Transverse colon (tissue), 4 donors: ENCODE results near the gene GNAI1. TPM values are rescaled to one million over a fixed set of nuclear protein-coding genes. Genes with fewer than 3 reads are reported as not detected.

Experiments used
- DNase-seq: peaks from one replicate; pipeline ENCODE4 v3.0.0-alpha.2; 2019
- H3K27ac ChIP-seq, 4 donors: fragments of 200-600 bp; sonication (generic); 2 replicates each; pipeline ENCODE4 v1.5.1; 2016 to 2018; ENCODE audit warnings: inconsistent platforms in 4 of 4
- H3K27me3 ChIP-seq: fragments of 200-600 bp; sonication (generic); 2 replicates; pipeline ENCODE4 v1.5.1; 2017; ENCODE audit warnings: inconsistent platforms
- H3K36me3 ChIP-seq, 4 donors: fragments of 200-600 bp; sonication (generic); 2 replicates each; pipeline ENCODE4 v1.5.1; 2017 to 2019; ENCODE audit warnings: inconsistent platforms in 4 of 4
- H3K4me1 ChIP-seq, 4 donors: fragments of 200-600 bp; sonication (generic); 2 replicates each; pipeline ENCODE4 v1.5.1; 2017 to 2020; ENCODE audit warnings: inconsistent platforms in 4 of 4
- H3K4me3 ChIP-seq, 4 donors: fragments of 200-600 bp; sonication (generic); 1 replicate in 1 of 4; 2 replicates in 3 of 4; pipeline versions ENCODE4 v1.5.1 to v1.6.1; 2017 to 2019; ENCODE audit warnings: inconsistent platforms in 4 of 4
- H3K9me3 ChIP-seq, 2 donors: fragments of 200-600 bp; sonication (generic); 2 replicates each; pipeline ENCODE4 v1.5.1; 2017 to 2019; ENCODE audit warnings: inconsistent platforms in 2 of 2
- CTCF ChIP-seq, 5 experiments: fragments of 200-600 bp in 3 of 5; fragments of 450-650 bp in 2 of 5; sonication (generic) in 3 of 5; IDR thresholded peaks; 1 replicate in 2 of 5; 2 replicates in 3 of 5; pipeline ENCODE4 v1.5.1; 2016 to 2017; ENCODE audit warnings: antibody characterized with exemption in 5 of 5, inconsistent platforms in 3 of 5, mild to moderate bottlenecking in 2 of 5, moderate library complexity in 1 of 5
- EP300 ChIP-seq: sonication (generic); formaldehyde crosslinking; IDR thresholded peaks from one replicate; pipeline ENCODE4 v1.6.1; 2017; ENCODE audit warnings: antibody characterized with exemption, low read depth
- POLR2A ChIP-seq: fragments of 450-650 bp; IDR thresholded peaks from one replicate; pipeline ENCODE4 v1.6.1; 2016; ENCODE audit warnings: antibody characterized with exemption, mild to moderate bottlenecking, moderate library complexity
- POLR2AphosphoS5 ChIP-seq, 3 donors: sonication (generic); formaldehyde crosslinking; IDR thresholded peaks; one replicate each; pipeline ENCODE4 v1.6.1; 2016; ENCODE audit warnings: antibody characterized with exemption in 3 of 3
- WGBS, 2 donors: methylation state at CpG; one replicate each; pipeline ENCODE4 v1.1.5; 2018; ENCODE audit warnings: low coverage in 1 of 2; 5-methylcytosine and 5-hydroxymethylcytosine counted together
- in situ Hi-C, 4 donors: fragments of 200-750 bp; cut with MboI; loops; one replicate each; pipeline versions ENCODE4 v1.15.0 to v1.15.1; 2017; ENCODE audit warnings: low sequenced_read_pairs in 3 of 4, low pct_ligation_motif_present in 1 of 4, low pct_unique_long_range_greater_than_20kb in 1 of 4
- intact Hi-C: fragments of 100-400 bp; cut with DNase I; formaldehyde crosslinking; loops from one replicate; pipeline ENCODE4 v1.15.1; 2023; ENCODE audit warnings: low total_unique reads
- total RNA-seq, 4 donors: library from RNA; depleted of rRNA; stranded (reverse); fragments of >200 nt; gene quantifications; one replicate each; pipeline ENCODE4 v1.1.0, GENCODE V29; 2016

GNAI1 gene
- total RNA-seq, 4 donors from 2014 or later = 3.0 to 46.0 (median 37.4) TPM

- peaks cover 0 to 3% (median 0%) of the 10 kb centered on the region in 4 donors for H3K36me3 ChIP-seq
- 83 to 89% methylated on average over 5 of the region's 5 CpGs for WGBS, 2 donors
- no peaks in the 10 kb centered on the region for H3K27me3 ChIP-seq
- H3K4me3 ChIP-seq = no peak overlapping the region
- H3K27ac ChIP-seq = no peak overlapping the region
- H3K9me3 ChIP-seq = no peaks in the 10 kb centered on the region
- TF ChIP-seq CTCF (IDR thresholded peaks at IDR 0.05) (no peak), POLR2A (no peak), EP300 (no peak), POLR2AphosphoS5 (IDR thresholded peaks at IDR 0.05) (no peak)
- peaks cover 0 to 9% (median 0%) of the 10 kb centered on the region in 4 donors for H3K4me1 ChIP-seq
- no peak for DNase-seq
- in situ Hi-C loops (no loop called here), intact Hi-C loops (no loop called here)
Measured at GRCh38 chr7:80199051-80199450, 64.4 kb downstream of the GNAI1 start.

GRCh38 chr7:80204454-80204853, 69.8 kb downstream of the GNAI1 start:
- Histone ChIP-seq H3K27me3 (no peaks in the 10 kb centered on the region), H3K27ac (no peak overlapping the region), H3K9me3 (no peaks in the 10 kb centered on the region), H3K4me1 (peaks cover 0 to 7% (median 2%) of the 10 kb centered on the region in 4 donors), H3K36me3 (peaks cover 0 to 6% (median 0%) of the 10 kb centered on the region in 4 donors), H3K4me3 (no peak overlapping the region)
- intact Hi-C loops = no loop called here
- in situ Hi-C loops = no loop called here
- TF ChIP-seq POLR2AphosphoS5 (IDR thresholded peaks at IDR 0.05) (no peak), EP300 (no peak), POLR2A (no peak), CTCF (IDR thresholded peaks at IDR 0.05) (no peak)
- 49 to 52% methylated on average over 3 of the region's 3 CpGs for WGBS, 2 donors
- no peak for DNase-seq

GRCh38 chr7:80204919-80205318, 70.3 kb downstream of the GNAI1 start:
- Histone ChIP-seq H3K27me3 (no peaks in the 10 kb centered on the region), H3K36me3 (peaks cover 0 to 6% (median 0%) of the 10 kb centered on the region in 4 donors), H3K27ac (no peak overlapping the region), H3K4me3 (no peak overlapping the region), H3K9me3 (no peaks in the 10 kb centered on the region), H3K4me1 (peaks cover 0 to 9% (median 2%) of the 10 kb centered on the region in 4 donors)
- in situ Hi-C loops = no loop called here
- WGBS, 2 donors = 68 to 79% methylated on average over 1 of the region's 1 CpG
- no peak for DNase-seq
- TF ChIP-seq CTCF (IDR thresholded peaks at IDR 0.05) (no peak), EP300 (no peak), POLR2AphosphoS5 (IDR thresholded peaks at IDR 0.05) (no peak), POLR2A (no peak)
- intact Hi-C loops = no loop called here

GRCh38 chr7:80206763-80207162, 72.1 kb downstream of the GNAI1 start:
- TF ChIP-seq CTCF (IDR thresholded peaks at IDR 0.05) = no peak
- no peak for TF ChIP-seq POLR2A
- TF ChIP-seq POLR2AphosphoS5 (IDR thresholded peaks at IDR 0.05) = no peak
- no peak for TF ChIP-seq EP300
- intact Hi-C loops = no loop called here
- WGBS, 2 donors = 82 to 93% methylated on average over 2 of the region's 2 CpGs

More at GRCh38 chr7:80206763-80207162, 72.1 kb downstream of the GNAI1 start:
- DNase-seq = no peak
- Histone ChIP-seq H3K27me3 (no peaks in the 10 kb centered on the region), H3K4me3 (no peak overlapping the region), H3K27ac (no peak overlapping the region), H3K36me3 (peaks cover 0 to 6% (median 0%) of the 10 kb centered on the region in 4 donors), H3K9me3 (no peaks in the 10 kb centered on the region), H3K4me1 (peaks cover 0 to 10% (median 2%) of the 10 kb centered on the region in 4 donors)
- in situ Hi-C loops = no loop called here
